Activated CD4-positive, alpha-beta T cell treated with anti-CD3 and anti-CD28 coated beads, Interleukin-2, amount 50 U/mL, for 24 hours (primary cell): ENCODE results near the gene PCDH12.

Experiments used
- DNase-seq, 2 donors: peaks; one replicate each; pipeline ENCODE4 v3.0.0-alpha.2; 2020; ENCODE audit warnings: low read depth in 1 of 2, low spot score in 1 of 2

Gene PCDH12

GRCh38 chr5:141910271-141910673, 47.7 kb downstream of the PCDH12 start:
- no peak for DNase-seq

DNA sequence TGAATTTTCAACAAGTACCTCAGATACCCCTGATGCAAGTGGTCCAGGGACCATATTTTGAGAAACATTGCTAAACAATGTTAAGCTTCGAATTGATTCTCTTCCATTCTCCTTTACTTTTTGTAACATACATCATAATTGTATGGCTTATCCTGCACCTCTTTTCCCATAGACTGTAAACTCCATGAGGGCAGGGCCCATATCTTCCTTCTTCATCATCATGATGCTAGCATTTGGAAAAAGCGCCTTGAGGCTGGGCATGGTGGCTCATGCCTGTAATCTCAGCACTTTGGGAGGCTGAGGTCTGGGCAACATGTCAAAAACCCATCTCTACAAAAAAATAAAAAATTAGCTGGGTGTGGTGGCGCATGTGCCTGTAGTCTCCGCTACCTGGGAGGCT, 48.8 kb downstream of the PCDH12 start:
- DNase-seq, result no peak

GRCh38 chr5:141908796-141909195, 49.2 kb downstream of the PCDH12 start:
- DNase-seq, result no peak

- no peak for DNase-seq
Observed at GRCh38 chr5:141906972-141907371, 51.0 kb downstream of the PCDH12 start.

- no peak for DNase-seq
Observed at GRCh38 chr5:141906517-141906916, 51.5 kb downstream of the PCDH12 start.

- no peak for DNase-seq
Observed at GRCh38 chr5:141904551-141904950, 53.5 kb downstream of the PCDH12 start.

DNA sequence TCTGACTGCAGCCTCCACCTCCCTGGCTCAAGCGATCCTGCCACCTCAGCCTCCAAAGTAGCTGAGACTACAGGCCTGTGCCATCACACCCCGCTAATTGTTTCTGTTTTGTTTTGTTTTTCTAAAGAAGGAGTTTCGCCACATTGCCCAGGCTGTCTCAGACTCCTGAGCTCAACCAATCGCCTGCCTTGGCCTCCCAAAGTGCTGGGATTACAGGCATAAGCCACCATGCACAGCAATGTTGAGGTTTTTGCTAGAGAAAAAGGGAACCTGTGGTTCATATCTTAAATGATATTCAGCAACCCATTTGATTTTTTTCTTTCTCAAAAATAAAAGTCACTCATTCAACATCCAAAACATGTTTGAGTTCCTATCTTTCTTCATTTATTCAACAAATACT, 54.7 kb downstream of the PCDH12 start:
- DNase-seq, result no peak

DNA sequence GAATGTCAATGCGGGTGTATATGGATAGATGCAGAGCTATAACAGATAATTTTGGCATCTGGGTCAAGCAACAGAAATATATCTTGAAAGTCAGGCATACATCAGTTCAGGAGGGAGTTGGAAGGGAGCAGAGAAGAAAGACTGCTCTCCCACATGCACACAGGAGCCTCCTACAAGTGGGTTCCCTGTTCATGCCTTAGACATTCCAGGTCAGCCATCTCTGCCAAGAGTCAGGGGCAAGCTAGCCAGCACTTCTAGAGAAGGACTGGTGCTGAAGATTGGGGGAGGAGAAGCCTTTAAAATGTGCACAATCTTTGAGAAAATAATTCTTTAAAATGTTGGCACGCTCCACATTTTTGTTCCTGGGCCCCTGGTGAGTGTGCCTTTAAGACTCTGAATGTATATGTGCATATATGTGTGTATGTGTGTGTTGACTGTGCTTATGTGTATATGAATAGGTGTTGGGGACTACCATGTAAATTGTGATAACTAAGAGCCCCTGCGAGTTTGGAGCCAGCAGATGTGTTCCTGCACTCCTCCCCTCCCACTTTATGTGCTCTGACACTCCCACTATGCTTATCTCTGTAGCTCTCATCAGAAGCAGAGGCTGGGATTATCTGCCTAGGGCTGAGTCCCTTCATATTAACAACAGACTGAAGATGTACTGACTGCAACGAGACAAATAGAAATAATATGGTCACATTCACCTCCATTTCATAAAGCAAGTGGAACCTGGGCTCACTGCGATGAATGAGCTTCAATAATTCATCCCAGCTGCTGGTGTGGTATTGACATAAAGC, 55.8 kb downstream of the PCDH12 start:
- DNase-seq, result no peak

- no peak for DNase-seq
Observed at GRCh38 chr5:141898448-141899049, 59.5 kb downstream of the PCDH12 start.

GRCh38 chr5:141897425-141897824, 60.6 kb downstream of the PCDH12 start:
- DNase-seq, result no peak
